GM21825 (cell line): Measurements from ENCODE around the gene DCAF17.
"Not testable (repeated sequence)": the region's sequence is repeated elsewhere in the genome, so short reads cannot be mapped to it uniquely, and the experiment has no call there.

ENCODE experiments used
- ATAC-seq: cut with Tn5 transposase; IDR thresholded peaks from one replicate; pipeline ENCODE4 v1.9.1; 2021; ENCODE audit warnings: mild to moderate bottlenecking, moderate library complexity; ENCODE audit not compliant: unreplicated experiment

DCAF17 gene

DNA sequence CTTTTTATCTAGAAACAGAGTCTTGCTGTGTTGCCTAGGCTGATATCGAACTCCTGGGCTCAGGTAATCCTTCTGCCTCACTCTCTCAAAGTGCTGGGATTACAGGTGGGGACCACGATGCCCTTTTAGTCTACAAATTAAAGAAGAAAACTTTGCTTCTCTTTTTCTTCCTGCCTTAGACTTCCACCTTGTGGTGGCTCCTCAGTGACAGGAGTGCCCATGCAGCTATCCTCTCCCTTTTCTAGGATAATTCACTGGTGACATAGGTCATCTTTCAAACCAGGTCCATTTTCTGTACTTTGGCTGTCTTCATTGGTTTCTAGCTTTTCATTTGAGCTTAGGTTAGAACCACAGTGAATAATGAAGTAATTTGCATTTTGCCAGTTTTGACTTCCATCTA is 13.6 kb downstream of the DCAF17 start:
- no peak for ATAC-seq

DNA sequence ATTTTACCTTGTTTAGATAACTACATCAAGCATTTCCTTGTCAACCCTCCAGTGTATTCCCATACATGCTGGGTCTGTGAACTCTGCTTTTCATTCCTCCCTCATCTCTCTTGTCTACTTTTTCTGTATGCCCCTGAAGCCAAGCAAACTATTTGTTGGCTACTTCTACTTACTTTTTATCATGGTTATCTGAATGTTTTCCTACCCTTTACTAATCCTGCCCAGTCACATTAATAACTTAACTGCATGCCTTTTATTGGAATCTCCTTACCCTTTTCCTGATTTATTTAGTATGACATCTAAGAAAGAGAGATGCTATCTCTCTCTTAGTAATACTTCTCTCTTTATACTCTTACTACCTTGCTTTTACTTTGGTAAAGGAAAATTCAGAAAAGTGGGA is 17.0 kb downstream of the DCAF17 start:
- no peak for ATAC-seq

DNA sequence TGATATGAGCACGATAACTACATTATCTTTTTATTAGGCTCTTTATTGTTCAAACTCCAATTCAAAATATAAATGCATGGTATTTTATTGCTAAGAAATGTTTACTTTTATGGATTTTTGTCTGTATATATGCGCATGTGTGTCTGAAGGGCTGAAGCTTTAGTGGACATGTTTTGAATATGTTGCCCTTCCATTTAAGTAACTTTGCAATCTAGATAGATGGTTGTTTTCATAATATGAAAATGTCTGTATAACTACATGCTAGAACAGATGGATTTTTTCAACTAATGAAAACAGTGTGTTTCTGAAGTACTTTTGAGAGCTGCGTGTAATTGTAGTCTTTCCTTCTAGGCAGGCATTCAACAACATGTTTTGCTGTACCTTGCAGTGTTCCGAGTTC is 18.7 kb downstream of the DCAF17 start:
- no peak for ATAC-seq

DNA sequence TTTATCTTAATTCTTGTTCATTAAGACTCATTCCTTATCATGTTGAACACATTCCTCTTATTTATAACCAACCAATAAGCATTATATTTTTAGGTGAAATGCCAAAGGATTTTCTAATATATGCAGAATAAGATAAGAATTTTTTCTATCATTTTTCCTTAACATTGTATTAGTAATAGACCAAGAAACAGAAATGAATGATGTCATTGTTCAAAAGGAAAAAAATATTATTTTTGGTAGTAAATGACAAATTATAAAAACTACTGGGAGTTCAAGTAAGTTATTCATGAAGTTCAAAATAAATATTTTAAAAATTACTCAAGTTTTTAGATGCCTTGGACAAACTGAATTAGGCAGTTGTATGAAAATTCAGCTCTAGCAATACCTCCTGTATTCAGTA is 25.5 kb downstream of the DCAF17 start:
- no peak for ATAC-seq

DNA sequence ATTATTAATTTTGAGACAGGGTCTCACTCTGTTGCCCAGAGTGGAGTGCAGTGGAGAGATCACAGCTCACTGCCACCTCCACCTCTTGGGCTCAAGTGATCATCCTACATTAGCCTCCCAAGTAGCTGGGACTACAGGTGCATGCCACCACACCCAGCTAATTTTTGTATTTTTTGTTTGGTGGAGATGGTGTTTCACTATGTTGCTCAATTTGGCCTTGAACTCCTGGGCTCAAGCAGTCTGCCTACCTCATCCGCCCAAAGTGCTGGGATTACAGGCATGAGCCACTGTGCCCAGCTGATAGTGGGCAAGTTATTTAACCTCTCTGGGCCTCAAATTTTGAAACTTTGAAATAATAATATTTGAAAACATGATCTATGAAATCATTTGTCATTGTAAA is 26.5 kb downstream of the DCAF17 start:
- no peak for ATAC-seq

DNA sequence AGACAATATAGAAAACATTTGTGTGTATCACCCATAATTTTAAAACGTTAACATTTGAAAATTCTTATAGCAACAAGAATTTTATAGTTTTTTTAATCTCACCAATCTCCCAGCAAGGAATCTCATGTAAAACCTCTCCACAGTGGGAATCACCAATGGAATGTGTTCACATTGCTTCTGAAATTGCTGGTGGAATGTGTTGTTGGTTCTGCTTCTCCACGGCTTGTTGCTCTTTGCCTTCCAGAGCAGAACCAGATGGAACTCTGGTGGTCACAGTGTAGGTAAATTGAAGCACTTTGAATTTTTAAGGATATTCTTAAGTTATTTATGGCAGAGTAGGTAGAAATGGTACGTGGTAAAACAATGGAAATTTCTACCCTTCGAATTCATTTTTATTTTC is 35.1 kb downstream of the DCAF17 start:
- no peak for ATAC-seq

DNA sequence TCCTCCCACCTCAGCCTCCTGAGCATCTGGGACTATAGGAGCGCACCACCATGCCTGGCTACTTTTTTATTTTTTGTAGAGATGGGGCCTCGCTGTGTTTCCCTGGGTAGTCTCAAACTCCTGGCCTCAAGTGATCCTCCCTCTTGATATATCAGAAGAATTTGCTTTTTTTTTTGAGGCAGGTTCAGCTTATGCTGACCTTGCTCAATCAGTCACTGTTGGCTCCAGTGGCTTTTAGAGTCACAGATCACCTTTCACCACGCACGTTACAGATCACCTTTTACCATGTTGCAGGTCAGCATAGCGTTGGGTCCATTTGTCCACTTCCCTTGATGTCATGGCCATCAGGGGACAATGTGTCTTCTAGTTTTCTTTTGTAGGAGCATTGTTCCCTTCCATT is 36.1 kb downstream of the DCAF17 start:
- ATAC-seq, result no peak

DNA sequence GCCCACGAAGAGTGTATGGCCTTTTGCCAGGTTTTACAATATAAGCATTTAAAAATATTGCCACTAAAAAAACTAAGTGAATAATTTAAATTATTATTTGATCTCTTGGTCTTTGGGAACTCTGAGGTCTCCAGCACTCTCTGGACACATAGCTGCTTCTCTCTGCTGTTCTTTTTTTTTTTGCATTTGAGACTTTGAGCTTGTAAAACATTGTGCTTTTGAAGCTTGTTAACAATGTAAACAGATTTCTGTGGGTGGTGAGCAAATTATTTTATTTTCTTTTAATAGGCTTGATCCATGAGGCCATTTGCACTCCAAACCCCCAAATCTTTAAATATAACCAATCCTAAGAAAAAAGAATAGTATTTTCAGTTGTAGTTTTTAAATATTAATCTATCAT is 42.0 kb downstream of the DCAF17 start:
- no peak for ATAC-seq

DNA sequence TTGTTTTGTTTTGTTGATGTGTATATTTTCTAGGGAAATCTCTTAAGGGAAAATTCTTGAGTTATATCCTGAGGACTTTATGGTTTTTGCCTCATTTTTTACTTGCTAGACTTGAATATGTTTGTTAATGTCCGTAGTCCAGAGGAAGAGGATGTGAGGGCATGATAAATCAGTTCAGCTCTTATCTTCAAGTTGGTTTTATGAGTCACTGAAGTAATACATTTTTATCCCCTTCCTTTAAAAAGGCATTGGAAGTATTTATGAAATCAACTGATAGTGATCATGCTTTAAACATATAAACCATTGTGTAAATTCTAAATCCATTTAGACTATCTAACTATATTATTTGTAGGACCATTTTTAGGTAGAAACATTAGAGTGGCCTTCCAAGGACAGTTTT is 44.3 kb downstream of the DCAF17 start:
- no peak for ATAC-seq

DNA sequence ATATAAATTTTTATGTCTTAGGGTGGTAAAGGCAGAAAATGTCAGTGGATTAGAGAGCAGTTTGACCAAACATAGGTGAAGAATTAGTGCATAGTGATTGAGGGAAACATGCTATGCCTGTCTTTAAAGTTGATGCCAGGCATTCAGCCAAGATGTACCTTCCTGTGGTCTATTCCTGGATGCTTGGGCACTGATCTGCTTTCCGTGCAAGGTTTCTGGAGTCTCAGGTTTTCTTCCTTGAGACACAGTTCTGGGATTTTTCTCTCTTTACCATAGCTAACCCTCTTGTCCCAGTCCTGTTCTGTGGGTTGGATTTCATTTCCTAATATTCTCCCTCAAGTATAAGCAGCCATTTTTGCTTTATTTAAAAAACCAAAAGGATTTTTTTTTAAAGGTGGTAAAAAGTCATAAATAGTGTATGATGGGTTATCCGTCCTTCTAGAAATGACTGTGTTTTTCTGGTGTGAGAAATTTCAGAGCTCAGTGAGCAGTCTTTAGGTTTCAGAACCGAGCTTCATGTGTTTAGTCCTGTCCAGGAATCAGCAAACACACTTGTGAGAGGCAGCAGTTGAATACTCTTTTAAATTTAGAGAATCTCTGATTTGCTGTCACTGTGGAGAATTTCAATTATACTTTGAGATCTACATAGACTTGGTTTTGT is 45.3 kb downstream of the DCAF17 start:
- ATAC-seq, result no peak

DNA sequence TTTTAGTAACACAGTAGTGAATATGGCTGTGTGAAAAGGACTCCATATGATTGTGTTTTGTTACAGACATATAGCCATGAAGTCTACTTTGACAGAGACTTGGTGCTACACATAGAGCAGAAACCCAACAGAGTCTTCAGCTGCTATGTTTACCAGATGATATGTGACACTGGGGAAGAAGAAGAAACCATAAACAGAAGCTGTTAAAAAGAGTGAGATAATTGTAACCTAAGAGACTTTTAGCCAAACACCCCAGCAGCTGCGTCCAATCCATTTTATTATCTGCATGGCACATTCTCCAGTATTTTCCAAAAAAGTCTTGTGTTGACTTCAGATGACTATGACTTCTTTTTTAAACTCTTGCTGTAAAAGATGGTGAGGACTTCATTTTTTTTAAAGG is 46.9 kb downstream of the DCAF17 start:
- no peak for ATAC-seq

DNA sequence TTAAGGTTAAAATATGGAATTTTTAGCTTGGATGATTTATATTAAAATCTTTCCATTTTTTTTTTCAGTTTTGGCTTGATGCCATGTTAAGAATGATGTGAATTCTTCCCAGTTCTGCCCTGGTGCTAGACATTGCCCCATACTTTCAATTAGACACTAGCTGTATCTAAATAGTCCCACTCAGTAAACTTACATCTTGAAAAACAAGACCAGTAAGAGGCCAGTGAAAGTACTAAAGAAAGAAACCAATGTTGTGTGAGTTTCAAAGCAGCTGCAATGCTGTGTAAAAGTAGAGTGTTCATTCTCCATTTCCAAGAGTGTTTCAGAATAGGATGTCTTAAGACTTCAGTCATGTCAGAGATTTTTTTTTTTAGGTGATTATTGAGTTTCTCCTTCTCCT is 48.3 kb downstream of the DCAF17 start:
- no peak for ATAC-seq

DNA sequence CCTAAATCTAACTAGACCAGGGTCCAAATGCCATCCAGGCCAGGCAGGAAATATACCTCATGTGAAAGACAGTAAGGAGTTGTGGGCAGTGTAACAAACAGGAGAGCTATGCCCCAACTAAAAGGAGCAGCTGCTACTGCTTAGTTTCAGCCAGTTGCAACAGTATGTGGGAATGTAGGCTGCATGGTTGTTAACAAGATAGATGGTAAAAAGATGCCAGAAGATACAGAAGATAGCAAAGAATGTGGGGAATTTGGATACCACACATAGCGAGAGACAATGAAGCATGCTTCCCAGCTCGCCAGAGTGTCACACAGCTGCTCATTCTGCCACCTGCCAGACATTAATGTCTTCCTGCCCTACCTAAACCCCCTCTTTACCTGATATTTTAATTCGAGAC is 48.9 kb downstream of the DCAF17 start:
- no peak for ATAC-seq

DNA sequence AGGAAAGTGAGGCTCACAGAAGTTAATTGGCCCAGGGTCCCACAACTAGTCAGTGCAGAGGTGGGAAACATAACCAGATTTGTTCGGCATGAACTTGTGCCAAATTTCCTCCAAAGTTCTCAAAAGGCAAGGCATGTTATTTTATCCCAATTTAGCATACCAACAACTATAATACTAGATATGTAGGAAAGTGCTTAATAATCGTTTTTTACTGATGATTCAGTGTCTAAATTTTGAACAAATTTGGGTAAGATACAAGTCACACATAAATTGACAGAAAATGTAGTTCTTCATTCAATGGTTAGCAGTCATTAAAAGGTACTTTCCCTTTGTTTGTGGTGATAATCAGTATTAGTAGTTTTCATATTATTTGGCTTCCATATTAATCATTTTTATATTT is 49.8 kb downstream of the DCAF17 start:
- ATAC-seq, result no peak

DNA sequence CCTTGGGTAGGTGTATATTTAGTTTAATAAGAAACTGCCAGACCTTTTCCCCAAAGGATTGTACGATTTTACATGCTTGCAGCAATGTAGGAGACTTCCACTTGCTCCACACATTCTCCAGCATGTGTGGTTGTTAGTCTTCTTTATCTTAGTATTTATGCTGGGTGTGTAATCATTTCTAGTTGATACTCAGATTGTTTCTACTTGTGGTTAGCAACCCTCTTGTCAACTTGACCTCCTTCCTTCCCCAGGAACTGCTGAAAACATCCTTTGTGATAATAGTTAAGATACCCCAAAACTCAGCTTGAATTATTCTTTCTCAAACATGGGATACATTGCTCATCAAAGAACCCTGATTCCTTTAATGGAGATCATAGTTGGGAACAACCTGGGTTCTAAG is 51.1 kb downstream of the DCAF17 start:
- ATAC-seq, result no peak

DNA sequence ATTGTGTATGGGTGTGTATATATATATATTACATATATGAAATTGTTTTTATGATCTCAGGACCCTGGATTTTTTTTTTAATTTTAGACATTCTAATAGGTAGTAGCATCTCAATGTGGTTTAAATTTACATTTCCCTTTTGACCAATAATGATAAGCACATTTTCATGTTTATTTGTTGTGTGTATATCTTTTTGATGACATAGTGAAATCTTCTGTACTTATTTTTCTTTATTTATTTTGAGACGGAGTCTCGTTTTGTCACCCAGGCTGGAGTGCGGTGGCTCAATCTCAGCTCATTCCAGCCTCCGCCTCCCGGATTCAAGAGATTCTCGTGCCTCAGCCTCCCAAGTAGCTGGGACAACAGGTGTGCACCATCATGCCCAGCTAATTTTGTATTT is 53.2 kb downstream of the DCAF17 start:
- no peak for ATAC-seq

DNA sequence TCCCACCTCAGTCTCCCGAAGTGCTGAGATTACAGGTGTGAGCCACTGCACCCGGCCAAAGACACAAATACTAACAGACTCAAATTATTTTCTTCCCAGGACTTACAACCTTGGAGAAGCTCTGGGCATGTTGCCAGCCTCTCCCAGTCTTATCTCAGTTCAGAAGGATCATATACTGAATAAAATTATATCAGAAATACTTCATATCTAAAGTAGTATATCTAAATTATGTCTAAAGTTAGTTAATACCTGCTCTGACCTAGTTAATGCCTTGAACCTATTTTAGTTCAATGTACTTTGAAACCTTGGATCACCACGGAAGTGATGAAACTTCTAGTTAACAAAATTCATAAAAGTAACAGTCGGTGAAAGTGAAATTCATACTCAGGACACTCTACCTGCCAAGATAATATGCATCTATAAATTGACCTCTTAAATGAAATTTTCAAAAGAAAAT is 53.8 kb downstream of the DCAF17 start:
- ATAC-seq, result no peak

DNA sequence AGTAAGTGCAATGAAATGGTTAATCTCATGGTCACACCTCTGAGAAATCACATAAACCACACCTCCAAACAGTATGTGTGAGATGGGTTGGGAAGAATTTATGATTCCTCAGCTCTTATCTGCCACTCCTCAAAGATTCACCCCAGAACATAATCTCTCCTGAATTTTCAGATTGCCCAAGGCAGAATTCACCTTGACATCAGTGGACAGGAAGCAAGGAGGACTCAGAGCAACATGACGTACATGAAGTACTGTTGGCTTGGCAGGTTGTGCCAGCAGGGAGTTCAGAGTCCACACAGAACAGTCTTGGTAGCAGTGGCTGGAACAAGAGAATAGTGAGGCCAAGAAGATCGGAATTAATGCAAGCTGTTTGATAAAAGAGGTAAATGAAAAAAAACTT is 56.6 kb downstream of the DCAF17 start:
- no peak for ATAC-seq

DNA sequence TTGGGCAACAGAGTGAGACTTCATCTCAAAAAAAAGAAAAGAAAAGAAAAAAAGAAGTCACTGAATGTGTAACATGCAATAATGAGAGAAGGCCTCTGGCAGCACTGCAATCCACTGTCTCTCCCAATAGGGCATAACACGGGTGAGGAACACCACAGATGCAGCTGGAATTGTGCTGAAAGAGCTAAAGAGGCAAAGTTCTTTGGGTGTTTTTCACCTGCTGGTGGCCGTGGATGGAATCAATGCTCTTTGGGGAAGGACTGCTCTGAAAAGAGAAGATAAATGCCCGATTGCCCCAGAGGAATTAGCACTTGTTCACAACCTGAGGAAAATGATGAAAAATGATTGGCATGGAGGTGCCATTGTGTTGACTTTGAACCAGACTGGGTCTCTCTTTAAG is 57.3 kb downstream of the DCAF17 start:
- no peak for ATAC-seq

DNA sequence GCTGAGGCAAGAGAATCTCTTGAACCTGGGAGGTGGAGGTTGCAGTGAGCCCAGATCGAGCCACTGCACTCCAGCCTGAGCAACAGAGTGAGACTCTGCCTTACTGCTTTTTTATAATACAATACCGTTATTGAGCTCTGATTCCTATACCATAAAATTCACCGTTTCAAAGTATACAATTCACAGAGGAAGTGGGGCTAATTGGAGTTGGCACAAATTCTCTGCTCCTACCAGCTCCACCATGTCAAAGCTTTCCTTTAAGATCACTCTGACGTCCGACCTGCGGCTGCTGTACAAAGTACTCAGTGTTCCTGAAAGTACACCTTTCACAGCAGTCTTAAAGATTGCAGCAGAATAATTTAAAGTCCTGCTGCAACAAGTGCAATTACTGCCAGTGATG is 58.6 kb downstream of the DCAF17 start:
- ATAC-seq, result no peak

DNA sequence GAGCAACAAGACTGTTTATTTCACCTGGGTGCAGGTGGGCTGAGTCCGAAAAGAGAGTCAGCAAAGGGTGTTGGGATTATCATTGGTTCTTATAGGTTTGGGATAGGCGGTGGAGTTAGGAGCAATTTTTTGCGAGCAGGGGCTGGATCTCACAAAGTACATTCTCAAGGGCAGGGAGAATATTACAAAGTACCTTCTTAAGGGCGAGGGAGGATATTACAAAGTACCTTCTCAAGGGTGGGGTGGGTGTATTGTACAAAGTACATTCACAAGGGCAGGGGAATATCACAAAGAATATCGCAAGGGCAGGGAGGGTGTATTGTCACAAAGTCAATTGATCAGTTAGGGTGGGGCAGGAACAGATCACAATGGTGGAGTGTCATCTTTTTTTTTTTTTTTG is 63.6 kb downstream of the DCAF17 start:
- ATAC-seq, result not testable (repeated sequence)

DNA sequence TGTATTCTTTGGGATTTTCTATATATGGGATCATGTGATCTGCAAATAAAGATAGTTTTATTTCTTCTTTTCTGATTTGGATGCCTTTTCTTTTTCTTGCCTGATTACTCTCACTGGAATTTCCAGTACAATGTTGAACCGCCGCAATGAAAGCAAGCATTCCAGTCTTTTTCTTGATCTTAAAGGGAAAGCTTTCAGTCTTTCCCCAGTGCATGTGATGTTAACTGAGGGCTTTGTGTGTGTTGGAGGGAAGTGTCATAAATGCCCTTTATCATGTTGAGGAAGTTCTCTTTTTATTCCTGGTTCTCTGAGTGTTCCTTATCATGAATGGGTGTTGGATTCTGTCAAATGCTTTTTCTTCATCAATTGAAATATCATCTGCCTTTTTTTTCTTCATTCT is 71.3 kb downstream of the DCAF17 start:
- ATAC-seq, result no peak

DNA sequence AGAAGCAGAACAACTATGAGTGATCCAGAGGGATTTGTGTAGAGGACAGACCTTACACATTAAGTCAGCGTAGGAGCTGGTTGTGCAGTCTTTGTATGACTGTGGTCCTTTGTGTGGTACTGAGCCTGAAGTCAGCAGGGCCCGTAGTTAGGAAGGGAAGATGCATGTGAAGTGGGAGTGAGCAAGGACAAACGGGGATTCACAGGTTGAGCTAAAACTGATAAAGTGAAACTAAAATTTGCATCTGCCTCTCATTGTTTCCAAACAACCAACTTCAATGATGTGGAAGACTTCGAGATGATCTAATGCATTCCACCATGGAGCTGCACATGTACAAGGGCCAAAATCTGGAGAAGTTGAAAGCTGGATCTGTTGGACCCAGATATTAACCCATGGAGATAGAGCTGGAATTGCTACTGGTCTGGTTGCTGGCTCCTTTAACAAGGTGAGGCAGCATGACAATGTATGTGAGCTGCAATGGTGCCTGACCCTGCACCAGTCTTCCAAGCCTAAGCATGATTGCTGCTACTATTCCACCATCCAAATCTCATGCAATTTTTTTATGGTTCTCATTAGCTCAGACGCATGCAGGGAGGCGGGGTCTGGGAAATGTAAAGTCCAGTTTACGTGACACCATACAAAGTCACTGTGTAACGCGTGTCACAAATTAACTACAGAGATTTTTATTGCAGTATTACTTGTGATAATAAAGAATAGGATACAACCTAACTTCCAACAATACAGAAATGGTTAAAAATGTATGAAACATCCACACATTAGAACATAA is 76.1 kb downstream of the DCAF17 start:
- ATAC-seq, result peak; percentile 71
